WTC11 (cell line): Measurements from ENCODE around the gene BSN. TPM values are rescaled to one million over a fixed set of nuclear protein-coding genes. Genes with fewer than 3 reads are reported as not detected.

Experiments used
- ATAC-seq: fragments of 200-7000 bp; cut with Tn5 transposase; 2 replicates; pipeline ENCODE4 v1.10.0; 2021; ENCODE audit warnings: mild to moderate bottlenecking, moderate library complexity
- CTCF ChIA-PET: fragments of 300-600 bp; sonication (Branson Sonifier 250); formaldehyde crosslinking; loops from one replicate; lab custom pipeline; 2021; ENCODE audit warnings: antibody characterized with exemption; lab: Charles Lee
- POLR2A ChIA-PET: fragments of 350-600 bp; sonication (Branson Sonifier 250); formaldehyde crosslinking; loops from one replicate; lab custom pipeline; 2021; ENCODE audit warnings: antibody characterized with exemption; lab: Charles Lee
- DNase-seq: peaks from one replicate; pipeline ENCODE4 v3.0.0; 2021; ENCODE audit warnings: low spot score
- H3K27ac Mint-ChIP-seq: 2 replicates; pipeline ENCODE4 v1.8.0; 2021; ENCODE audit warnings: mixed read lengths
- H3K27me3 Mint-ChIP-seq: 2 replicates; pipeline ENCODE4 v1.8.0; 2021; ENCODE audit warnings: low read depth, mild to moderate bottlenecking, moderate library complexity, mixed read lengths
- H3K36me3 Mint-ChIP-seq: 2 replicates; pipeline ENCODE4 v1.8.0; 2021; ENCODE audit warnings: mixed read lengths
- H3K4me1 Mint-ChIP-seq: 2 replicates; pipeline ENCODE4 v1.8.0; 2022; ENCODE audit warnings: mixed read lengths
- H3K4me3 Mint-ChIP-seq: 2 replicates; pipeline ENCODE4 v1.8.0; 2021; ENCODE audit warnings: mild to moderate bottlenecking, moderate library complexity, mixed read lengths
- H3K9me3 Mint-ChIP-seq: 2 replicates; pipeline ENCODE4 v1.8.0; 2021; ENCODE audit warnings: mixed read lengths
- CREB1 ChIP-seq: sonication (generic); formaldehyde crosslinking; IDR thresholded peaks from 2 replicates; pipeline ENCODE4 v1.8.0; 2023; ENCODE audit warnings: mild to moderate bottlenecking, missing genetic modification reagents
- FOXK1 ChIP-seq: sonication (generic); formaldehyde crosslinking; IDR thresholded peaks from 2 replicates; pipeline ENCODE4 v1.8.0; 2022; ENCODE audit warnings: mild to moderate bottlenecking, moderate library complexity, missing genetic modification reagents
- GABPB1 ChIP-seq: sonication (generic); formaldehyde crosslinking; IDR thresholded peaks from 2 replicates; pipeline ENCODE4 v1.8.1; 2023; ENCODE audit warnings: mild to moderate bottlenecking, missing genetic modification reagents
- KAT7 ChIP-seq: sonication (generic); formaldehyde crosslinking; IDR thresholded peaks from 2 replicates; pipeline ENCODE4 v1.8.1; 2023; ENCODE audit warnings: missing genetic modification reagents, mild to moderate bottlenecking, borderline replicate concordance
- MXD4 ChIP-seq: fragments of 250-450 bp; sonication (Bioruptor Pico); IDR thresholded peaks from 2 replicates; pipeline ENCODE4 v1.8.0; 2021; ENCODE audit warnings: mild to moderate bottlenecking, moderate library complexity, borderline replicate concordance
- RORB ChIP-seq: fragments of 250-450 bp; sonication (Bioruptor Pico); IDR thresholded peaks from 2 replicates; pipeline ENCODE4 v1.9.0; 2021; ENCODE audit warnings: mild to moderate bottlenecking
- ZNF121 ChIP-seq: sonication (generic); formaldehyde crosslinking; IDR thresholded peaks from 2 replicates; pipeline ENCODE4 v1.8.0; 2023; ENCODE audit warnings: missing genetic modification reagents
- ZNF138 ChIP-seq: sonication (generic); formaldehyde crosslinking; conservative IDR thresholded peaks from 2 replicates; pipeline ENCODE4 v1.8.1; 2022; ENCODE audit warnings: mild to moderate bottlenecking, moderate library complexity, missing genetic modification reagents
- ZNF416 ChIP-seq: fragments of 250-450 bp; sonication (Bioruptor Pico); IDR thresholded peaks from 2 replicates; pipeline ENCODE4 v1.9.0; 2021; ENCODE audit warnings: mild to moderate bottlenecking, inconsistent platforms
- total RNA-seq: library from RNA; stranded (reverse); gene quantifications from 3 replicates; pipeline ENCODE4 v1.2.3, GENCODE V29; 2021
- TF ChIP-seq, protein P1 (sequence below): sonication (generic); formaldehyde crosslinking; IDR thresholded peaks from 2 replicates; pipeline ENCODE4 v1.8.0; 2022; ENCODE audit warnings: mild to moderate bottlenecking, missing genetic modification reagents
- TF ChIP-seq, protein P2 (sequence below): sonication (generic); formaldehyde crosslinking; IDR thresholded peaks from 2 replicates; pipeline ENCODE4 v1.8.0; 2022; ENCODE audit warnings: mild to moderate bottlenecking, missing genetic modification reagents
- TF ChIP-seq, protein P3 (sequence below): sonication (generic); formaldehyde crosslinking; IDR thresholded peaks from 2 replicates; pipeline ENCODE4 v1.8.1; 2023; ENCODE audit warnings: mild to moderate bottlenecking, moderate library complexity, missing genetic modification reagents
- TF ChIP-seq, protein P4 (sequence below): sonication (generic); formaldehyde crosslinking; IDR thresholded peaks from 2 replicates; pipeline ENCODE4 v1.8.0; 2022; ENCODE audit warnings: missing genetic modification reagents

BSN gene
- total RNA-seq, 1 experiment from 2014 or later, result 2.8 TPM

DNA sequence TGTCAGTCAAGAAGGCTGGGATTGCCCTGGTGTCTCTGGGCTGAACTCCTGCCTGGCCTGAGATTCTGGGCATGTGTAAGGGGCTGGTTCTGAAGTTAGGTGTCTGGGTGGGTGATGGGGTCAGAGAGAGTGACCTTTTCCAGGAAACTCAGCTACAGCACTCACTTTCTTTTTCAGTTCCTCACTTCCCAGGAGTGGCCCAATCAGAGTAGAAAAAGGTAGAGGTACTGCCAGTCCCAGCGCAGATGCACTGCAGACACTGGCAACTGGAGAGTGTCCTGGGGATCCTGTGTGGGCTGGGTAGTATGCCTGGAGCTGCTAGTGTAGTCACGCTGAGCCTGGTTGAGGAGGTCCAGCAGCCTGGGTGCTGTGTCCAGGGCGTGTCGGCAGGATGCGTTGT is 73.4 kb downstream of the BSN start (continued):
- TF ChIP-seq CREB1 (CRISPR knock-in tag) (no peak), MXD4 (no peak)
- TF ChIP-seq, protein P1, sequence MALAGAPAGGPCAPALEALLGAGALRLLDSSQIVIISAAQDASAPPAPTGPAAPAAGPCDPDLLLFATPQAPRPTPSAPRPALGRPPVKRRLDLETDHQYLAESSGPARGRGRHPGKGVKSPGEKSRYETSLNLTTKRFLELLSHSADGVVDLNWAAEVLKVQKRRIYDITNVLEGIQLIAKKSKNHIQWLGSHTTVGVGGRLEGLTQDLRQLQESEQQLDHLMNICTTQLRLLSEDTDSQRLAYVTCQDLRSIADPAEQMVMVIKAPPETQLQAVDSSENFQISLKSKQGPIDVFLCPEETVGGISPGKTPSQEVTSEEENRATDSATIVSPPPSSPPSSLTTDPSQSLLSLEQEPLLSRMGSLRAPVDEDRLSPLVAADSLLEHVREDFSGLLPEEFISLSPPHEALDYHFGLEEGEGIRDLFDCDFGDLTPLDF, result no peak
- TF ChIP-seq, all 79 proteins: peak for 0

DNA sequence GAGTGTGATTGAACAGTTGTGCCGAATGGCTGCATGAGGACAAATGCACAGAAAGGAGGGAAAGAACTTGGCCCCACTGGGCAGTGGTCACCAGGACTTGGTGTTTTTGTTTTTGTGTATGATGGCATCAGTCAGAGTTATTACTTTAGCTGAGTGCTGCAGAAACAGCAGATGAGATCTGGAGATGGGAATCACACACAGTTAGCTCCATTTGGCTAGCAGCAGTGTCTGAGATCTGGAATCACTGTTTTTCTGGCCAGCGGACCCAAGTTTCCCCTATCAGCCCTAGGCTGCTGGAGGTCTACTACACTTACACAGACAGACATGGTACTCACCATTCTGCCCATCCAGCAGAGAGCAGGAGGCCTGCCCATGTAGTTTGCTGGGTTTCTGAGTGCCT is 74.0 kb downstream of the BSN start:
- H3K4me1 Mint-ChIP-seq, result no peaks in the 10 kb centered on the region
- TF ChIP-seq RORB (CRISPR knock-in tag) (no peak), ZNF138 (CRISPR knock-in tag) (no peak)
- TF ChIP-seq, protein P2, sequence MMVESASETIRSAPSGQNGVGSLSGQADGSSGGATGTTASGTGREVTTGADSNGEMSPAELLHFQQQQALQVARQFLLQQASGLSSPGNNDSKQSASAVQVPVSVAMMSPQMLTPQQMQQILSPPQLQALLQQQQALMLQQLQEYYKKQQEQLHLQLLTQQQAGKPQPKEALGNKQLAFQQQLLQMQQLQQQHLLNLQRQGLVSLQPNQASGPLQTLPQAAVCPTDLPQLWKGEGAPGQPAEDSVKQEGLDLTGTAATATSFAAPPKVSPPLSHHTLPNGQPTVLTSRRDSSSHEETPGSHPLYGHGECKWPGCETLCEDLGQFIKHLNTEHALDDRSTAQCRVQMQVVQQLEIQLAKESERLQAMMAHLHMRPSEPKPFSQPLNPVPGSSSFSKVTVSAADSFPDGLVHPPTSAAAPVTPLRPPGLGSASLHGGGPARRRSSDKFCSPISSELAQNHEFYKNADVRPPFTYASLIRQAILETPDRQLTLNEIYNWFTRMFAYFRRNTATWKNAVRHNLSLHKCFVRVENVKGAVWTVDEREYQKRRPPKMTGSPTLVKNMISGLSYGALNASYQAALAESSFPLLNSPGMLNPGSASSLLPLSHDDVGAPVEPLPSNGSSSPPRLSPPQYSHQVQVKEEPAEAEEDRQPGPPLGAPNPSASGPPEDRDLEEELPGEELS (CRISPR knock-in tag), result no peak
- no peak for ATAC-seq
- H3K36me3 Mint-ChIP-seq, result no peaks in the 10 kb centered on the region
- no peak overlapping the region for H3K27ac Mint-ChIP-seq
- H3K4me3 Mint-ChIP-seq, result no peak overlapping the region
- peaks cover 13% of the 10 kb centered on the region for H3K9me3 Mint-ChIP-seq
- peaks cover 3% of the 10 kb centered on the region; the same call in 1 of the 2 replicates for H3K27me3 Mint-ChIP-seq
- CTCF ChIA-PET, result interaction anchor here (0.7 to 1.4 kb wide), 2 partner anchors 65 to 73 kb away, joined by 3 read pairs; no protein-coding TSS in a partner anchor
- POLR2A ChIA-PET, result no interaction called here
- DNase-seq, result no peak

DNA sequence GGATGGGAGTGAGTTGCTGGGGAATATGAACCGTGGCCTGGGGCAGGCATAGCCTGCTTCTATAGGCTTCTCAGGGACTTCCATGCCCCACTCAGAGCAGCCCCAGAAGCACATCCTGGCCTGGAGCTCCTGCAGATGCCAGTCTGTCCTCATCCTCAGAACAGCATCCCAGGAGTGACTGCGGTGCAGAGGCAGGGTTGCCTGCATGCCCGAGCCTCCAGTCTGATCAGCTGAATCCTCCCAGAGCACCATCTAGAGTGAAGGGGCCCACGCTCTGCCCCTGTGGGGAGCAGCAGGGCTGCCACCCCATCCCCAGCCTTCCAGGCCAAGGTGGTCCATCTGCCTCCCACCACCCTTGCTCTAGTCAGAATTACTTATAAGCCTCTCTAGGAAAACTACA is 75.2 kb downstream of the BSN start:
- no peak overlapping the region for H3K4me3 Mint-ChIP-seq
- H3K27me3 Mint-ChIP-seq, result peaks cover 3% of the 10 kb centered on the region; the same call in 1 of the 2 replicates
- TF ChIP-seq KAT7, result no peak
- TF ChIP-seq, protein P3, sequence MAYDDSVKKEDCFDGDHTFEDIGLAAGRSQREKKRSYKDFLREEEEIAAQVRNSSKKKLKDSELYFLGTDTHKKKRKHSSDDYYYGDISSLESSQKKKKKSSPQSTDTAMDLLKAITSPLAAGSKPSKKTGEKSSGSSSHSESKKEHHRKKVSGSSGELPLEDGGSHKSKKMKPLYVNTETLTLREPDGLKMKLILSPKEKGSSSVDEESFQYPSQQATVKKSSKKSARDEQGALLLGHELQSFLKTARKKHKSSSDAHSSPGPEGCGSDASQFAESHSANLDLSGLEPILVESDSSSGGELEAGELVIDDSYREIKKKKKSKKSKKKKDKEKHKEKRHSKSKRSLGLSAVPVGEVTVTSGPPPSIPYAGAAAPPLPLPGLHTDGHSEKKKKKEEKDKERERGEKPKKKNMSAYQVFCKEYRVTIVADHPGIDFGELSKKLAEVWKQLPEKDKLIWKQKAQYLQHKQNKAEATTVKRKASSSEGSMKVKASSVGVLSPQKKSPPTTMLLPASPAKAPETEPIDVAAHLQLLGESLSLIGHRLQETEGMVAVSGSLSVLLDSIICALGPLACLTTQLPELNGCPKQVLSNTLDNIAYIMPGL (CRISPR knock-in tag), result no peak
- no peak for TF ChIP-seq ZNF121 (CRISPR knock-in tag)
- TF ChIP-seq FOXK1 (CRISPR knock-in tag), result no peak
- no peak for TF ChIP-seq ZNF416 (CRISPR knock-in tag)
- no peak for TF ChIP-seq GABPB1 (CRISPR knock-in tag)
- TF ChIP-seq, protein P4, sequence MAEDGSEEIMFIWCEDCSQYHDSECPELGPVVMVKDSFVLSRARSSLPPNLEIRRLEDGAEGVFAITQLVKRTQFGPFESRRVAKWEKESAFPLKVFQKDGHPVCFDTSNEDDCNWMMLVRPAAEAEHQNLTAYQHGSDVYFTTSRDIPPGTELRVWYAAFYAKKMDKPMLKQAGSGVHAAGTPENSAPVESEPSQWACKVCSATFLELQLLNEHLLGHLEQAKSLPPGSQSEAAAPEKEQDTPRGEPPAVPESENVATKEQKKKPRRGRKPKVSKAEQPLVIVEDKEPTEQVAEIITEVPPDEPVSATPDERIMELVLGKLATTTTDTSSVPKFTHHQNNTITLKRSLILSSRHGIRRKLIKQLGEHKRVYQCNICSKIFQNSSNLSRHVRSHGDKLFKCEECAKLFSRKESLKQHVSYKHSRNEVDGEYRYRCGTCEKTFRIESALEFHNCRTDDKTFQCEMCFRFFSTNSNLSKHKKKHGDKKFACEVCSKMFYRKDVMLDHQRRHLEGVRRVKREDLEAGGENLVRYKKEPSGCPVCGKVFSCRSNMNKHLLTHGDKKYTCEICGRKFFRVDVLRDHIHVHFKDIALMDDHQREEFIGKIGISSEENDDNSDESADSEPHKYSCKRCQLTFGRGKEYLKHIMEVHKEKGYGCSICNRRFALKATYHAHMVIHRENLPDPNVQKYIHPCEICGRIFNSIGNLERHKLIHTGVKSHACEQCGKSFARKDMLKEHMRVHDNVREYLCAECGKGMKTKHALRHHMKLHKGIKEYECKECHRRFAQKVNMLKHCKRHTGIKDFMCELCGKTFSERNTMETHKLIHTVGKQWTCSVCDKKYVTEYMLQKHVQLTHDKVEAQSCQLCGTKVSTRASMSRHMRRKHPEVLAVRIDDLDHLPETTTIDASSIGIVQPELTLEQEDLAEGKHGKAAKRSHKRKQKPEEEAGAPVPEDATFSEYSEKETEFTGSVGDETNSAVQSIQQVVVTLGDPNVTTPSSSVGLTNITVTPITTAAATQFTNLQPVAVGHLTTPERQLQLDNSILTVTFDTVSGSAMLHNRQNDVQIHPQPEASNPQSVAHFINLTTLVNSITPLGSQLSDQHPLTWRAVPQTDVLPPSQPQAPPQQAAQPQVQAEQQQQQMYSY (CRISPR knock-in tag), result no peak
- TF ChIP-seq, all 79 proteins: peak for 0
- Mint-ChIP-seq H3K36me3 (no peaks in the 10 kb centered on the region), H3K4me1 (no peaks in the 10 kb centered on the region), H3K9me3 (peaks cover 13% of the 10 kb centered on the region), H3K27ac (no peak overlapping the region)
- ChIA-PET CTCF (interaction anchor here (2.1 kb wide), 1 partner anchor 90 kb away, joined by 6 read pairs; no protein-coding TSS in a partner anchor), POLR2A (no interaction called here)
- ATAC-seq (no peak), DNase-seq (no peak)
